Liver (tissue), 9 donors: ENCODE results near the gene MMS19. TPM values are rescaled to one million over a fixed set of nuclear protein-coding genes. Genes with fewer than 3 reads are reported as not detected.

Experiments used
- DNase-seq: peaks from one replicate; pipeline ENCODE4 v3.0.0-alpha.2; 2017; ENCODE audit warnings: low spot score
- H3K27ac ChIP-seq, 2 donors: one replicate each; pipeline ENCODE4 v1.7.0; 2013; ENCODE audit warnings: inconsistent platforms in 2 of 2, low read length in 2 of 2, control low read depth in 1 of 2, low read depth in 1 of 2, mild to moderate bottlenecking in 1 of 2
- H3K27me3 ChIP-seq, 4 donors: one replicate each; pipeline versions ENCODE4 v1.6.1 to v1.7.0; 2013; ENCODE audit warnings: low read length in 3 of 4, inconsistent platforms in 1 of 4, mild to moderate bottlenecking in 1 of 4, moderate library complexity in 1 of 4; ENCODE audit not compliant: control insufficient read depth in 4 of 4, insufficient read depth in 4 of 4
- H3K36me3 ChIP-seq, 4 donors: one replicate each; pipeline versions ENCODE4 v1.6.1 to v1.7.0; 2013; ENCODE audit warnings: low read length in 3 of 4, mild to moderate bottlenecking in 3 of 4, low read depth in 1 of 4, moderate library complexity in 1 of 4; ENCODE audit not compliant: control insufficient read depth in 4 of 4, insufficient read depth in 3 of 4
- H3K4me1 ChIP-seq, 4 donors: one replicate each; pipeline versions ENCODE4 v1.6.1 to v1.7.0; 2013; ENCODE audit warnings: low read length in 3 of 4, mild to moderate bottlenecking in 3 of 4, moderate library complexity in 1 of 4; ENCODE audit not compliant: control insufficient read depth in 4 of 4, insufficient read depth in 4 of 4
- H3K4me3 ChIP-seq, 3 donors: one replicate each; pipeline versions ENCODE4 v1.6.1 to v1.7.0; 2013; ENCODE audit warnings: low read length in 3 of 3, control low read depth in 1 of 3, low read depth in 1 of 3, mild to moderate bottlenecking in 1 of 3
- H3K9ac ChIP-seq, 2 donors: one replicate each; pipeline ENCODE4 v1.7.0; 2013; ENCODE audit warnings: low read length in 2 of 2, mild to moderate bottlenecking in 2 of 2, moderate library complexity in 2 of 2, control low read depth in 1 of 2, low read depth in 1 of 2
- H3K9me3 ChIP-seq, 4 donors: one replicate each; pipeline versions ENCODE4 v1.6.1 to v1.7.0; 2013; ENCODE audit warnings: low read length in 3 of 4; ENCODE audit not compliant: control insufficient read depth in 4 of 4
- FOXA1 ChIP-seq: IDR thresholded peaks from 2 replicates; pipeline ENCODE4 v1.6.1; 2016; ENCODE audit warnings: antibody characterized with exemption
- HNF4A ChIP-seq, 2 donors: conservative IDR thresholded peaks; 2 replicates each; pipeline ENCODE4 v1.6.1; 2016; ENCODE audit warnings: antibody characterized with exemption in 2 of 2, mild to moderate bottlenecking in 2 of 2
- HNF4G ChIP-seq: IDR thresholded peaks from 2 replicates; pipeline ENCODE4 v1.6.1; 2016; ENCODE audit warnings: antibody characterized with exemption
- JUND ChIP-seq, 2 donors: IDR thresholded peaks; 2 replicates each; pipeline ENCODE4 v1.6.1; 2016; ENCODE audit warnings: antibody characterized with exemption in 2 of 2
- NR2F2 ChIP-seq: IDR thresholded peaks from 2 replicates; pipeline ENCODE4 v1.6.1; 2016; ENCODE audit warnings: antibody characterized with exemption
- RAD21 ChIP-seq, 2 donors: IDR thresholded peaks; 2 replicates each; pipeline ENCODE4 v1.6.1; 2016; ENCODE audit warnings: antibody characterized with exemption in 2 of 2, mild to moderate bottlenecking in 2 of 2
- TAF1 ChIP-seq: conservative IDR thresholded peaks from 2 replicates; pipeline ENCODE4 v1.6.1; 2016; ENCODE audit warnings: antibody characterized with exemption, mild to moderate bottlenecking
- YY1 ChIP-seq: IDR thresholded peaks from 2 replicates; pipeline ENCODE4 v1.6.1; 2016; ENCODE audit warnings: antibody characterized with exemption, mild to moderate bottlenecking
- ZBTB33 ChIP-seq: IDR thresholded peaks from 2 replicates; pipeline ENCODE4 v1.6.1; 2016; ENCODE audit warnings: antibody characterized with exemption
- WGBS: extraction: QIAGEN DNeasy Blood & Tissue Kit; methylation state at CpG from one replicate; pipeline ENCODE4 v1.1.7; 2013; 5-methylcytosine and 5-hydroxymethylcytosine counted together
- polyA plus RNA-seq, 2 donors: library from polyadenylated mRNA; stranded (reverse) in 1 of 2; unstranded in 1 of 2; fragments of 200-250 nt in 1 of 2; fragments of >200 nt in 1 of 2; fragmentation: Nextera tagmentation in 1 of 2; extraction: Ambion mirVana in 1 of 2; gene quantifications; one replicate each; pipeline versions ENCODE4 v1.2.1 to v1.2.3, GENCODE V29; 2013 to 2015
- total RNA-seq, 2 donors: library from RNA; depleted of rRNA; stranded (reverse); fragments of >200 nt; gene quantifications; one replicate each; pipeline ENCODE4 v1.2.3, GENCODE V29; 2014
- TF ChIP-seq, protein P1 (sequence below): IDR thresholded peaks from 2 replicates; pipeline ENCODE4 v1.6.1; 2016; ENCODE audit warnings: antibody characterized with exemption
- TF ChIP-seq, protein P2 (sequence below): fragments of 150-350 bp; IDR thresholded peaks from 2 replicates; pipeline ENCODE4 v1.5.1; 2017; ENCODE audit warnings: improper control_type of control experiment, low read depth, low read length; ENCODE audit not compliant: missing input control
- donor health status: healthy.
- donor health status: healthy.
- donor health status: healthy.
- donor health status: healthy.
- donor health status: healthy.

Gene MMS19
- total and polyA plus RNA-seq, 4 donors, result 15.0 to 29.1 (median 24.1) TPM

- Histone ChIP-seq H3K9me3 (no peaks in the 10 kb centered on the region), H3K9ac (no peak overlapping the region), H3K27me3 (no peaks in the 10 kb centered on the region), H3K4me3 (no peak overlapping the region), H3K27ac (no peak overlapping the region), H3K36me3 (peaks cover 11 to 71% (median 57%) of the 10 kb centered on the region in 4 donors), H3K4me1 (peaks cover 0 to 6% (median 4%) of the 10 kb centered on the region in 4 donors)
- DNase-seq, result no peak
- WGBS, result 89% methylated on average over 3 of the region's 3 CpGs
- TF ChIP-seq, protein P1, sequence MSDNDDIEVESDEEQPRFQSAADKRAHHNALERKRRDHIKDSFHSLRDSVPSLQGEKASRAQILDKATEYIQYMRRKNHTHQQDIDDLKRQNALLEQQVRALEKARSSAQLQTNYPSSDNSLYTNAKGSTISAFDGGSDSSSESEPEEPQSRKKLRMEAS, result no peak
Observed at GRCh38 chr10:97456686-97457065, 41.5 kb downstream of the MMS19 start.

GRCh38 chr10:97456034-97456685 lies 42.1 kb downstream of the MMS19 start:
- 82% methylated on average over 5 of the region's 5 CpGs for WGBS
- peaks cover 0 to 6% (median 4%) of the 10 kb centered on the region in 4 donors for H3K4me1 ChIP-seq
- TF ChIP-seq JUND (IDR thresholded peaks at IDR 0.05), result no peak
- TF ChIP-seq HNF4A (conservative IDR thresholded peaks at IDR 0.05), result no peak
- no peak for TF ChIP-seq YY1
- no peak for TF ChIP-seq TAF1
- no peak for TF ChIP-seq RAD21 (IDR thresholded peaks at IDR 0.05)
- TF ChIP-seq ZBTB33, result no peak
- TF ChIP-seq, protein P1, result no peak
- no peak for TF ChIP-seq HNF4G

GRCh38 chr10:97454330-97455036 lies 43.7 kb downstream of the MMS19 start:
- no peak for DNase-seq
- 69% methylated on average over 3 of the region's 3 CpGs for WGBS
- H3K36me3 ChIP-seq, result peaks cover 4 to 53% (median 35%) of the 10 kb centered on the region in 4 donors
- no peak overlapping the region for H3K27ac ChIP-seq
- H3K4me3 ChIP-seq, result no peak overlapping the region
- H3K4me1 ChIP-seq, result peaks cover 0 to 6% (median 4%) of the 10 kb centered on the region in 4 donors
- TF ChIP-seq TAF1, result no peak
- peak in 1 of 2 donors; percentile 5 for TF ChIP-seq RAD21 (IDR thresholded peaks at IDR 0.05)
- peak in 1 of 2 donors; percentile 23 for TF ChIP-seq HNF4A (conservative IDR thresholded peaks at IDR 0.05)
- no peak overlapping the region for H3K9ac ChIP-seq
- no peaks in the 10 kb centered on the region for H3K9me3 ChIP-seq
- no peaks in the 10 kb centered on the region for H3K27me3 ChIP-seq

More at GRCh38 chr10:97456034-97456685, 42.1 kb downstream of the MMS19 start:
- no peaks in the 10 kb centered on the region for H3K9me3 ChIP-seq
- no peak for DNase-seq
- H3K36me3 ChIP-seq, result peaks cover 8 to 68% (median 52%) of the 10 kb centered on the region in 4 donors
- no peak overlapping the region for H3K27ac ChIP-seq
- no peak overlapping the region for H3K4me3 ChIP-seq
- no peaks in the 10 kb centered on the region for H3K27me3 ChIP-seq
- H3K9ac ChIP-seq, result no peak overlapping the region

GRCh38 chr10:97452352-97452751 lies 45.9 kb downstream of the MMS19 start:
- Histone ChIP-seq H3K4me1 (peaks cover 3 to 18% (median 11%) of the 10 kb centered on the region in 4 donors), H3K4me3 (no peak overlapping the region), H3K27me3 (no peaks in the 10 kb centered on the region), H3K27ac (no peak overlapping the region), H3K9ac (no peak overlapping the region), H3K9me3 (no peaks in the 10 kb centered on the region), H3K36me3 (peaks cover 2 to 33% (median 19%) of the 10 kb centered on the region in 4 donors)
- WGBS, result 96% methylated on average over 6 of the region's 6 CpGs
- DNase-seq, result no peak
- TF ChIP-seq FOXA1, result no peak
- no peak for TF ChIP-seq ZBTB33
- no peak for TF ChIP-seq NR2F2
- TF ChIP-seq, protein P2, sequence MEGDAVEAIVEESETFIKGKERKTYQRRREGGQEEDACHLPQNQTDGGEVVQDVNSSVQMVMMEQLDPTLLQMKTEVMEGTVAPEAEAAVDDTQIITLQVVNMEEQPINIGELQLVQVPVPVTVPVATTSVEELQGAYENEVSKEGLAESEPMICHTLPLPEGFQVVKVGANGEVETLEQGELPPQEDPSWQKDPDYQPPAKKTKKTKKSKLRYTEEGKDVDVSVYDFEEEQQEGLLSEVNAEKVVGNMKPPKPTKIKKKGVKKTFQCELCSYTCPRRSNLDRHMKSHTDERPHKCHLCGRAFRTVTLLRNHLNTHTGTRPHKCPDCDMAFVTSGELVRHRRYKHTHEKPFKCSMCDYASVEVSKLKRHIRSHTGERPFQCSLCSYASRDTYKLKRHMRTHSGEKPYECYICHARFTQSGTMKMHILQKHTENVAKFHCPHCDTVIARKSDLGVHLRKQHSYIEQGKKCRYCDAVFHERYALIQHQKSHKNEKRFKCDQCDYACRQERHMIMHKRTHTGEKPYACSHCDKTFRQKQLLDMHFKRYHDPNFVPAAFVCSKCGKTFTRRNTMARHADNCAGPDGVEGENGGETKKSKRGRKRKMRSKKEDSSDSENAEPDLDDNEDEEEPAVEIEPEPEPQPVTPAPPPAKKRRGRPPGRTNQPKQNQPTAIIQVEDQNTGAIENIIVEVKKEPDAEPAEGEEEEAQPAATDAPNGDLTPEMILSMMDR, result no peak
